Measurements from ENCODE around the gene PZP.

GRCh38 chr12:9179781-9180180 lies 28.4 kb downstream of the PZP start:
- TF ChIP-seq CTCF (IDR thresholded peaks at IDR 0.05) (no peak), POLR2AphosphoS5 (IDR thresholded peaks at IDR 0.05) (no peak)
